ENCODE measurements around the gene CPZ.

Gene CPZ

GRCh38 chr4:8595237-8596087 is 2.9 kb downstream of the CPZ start:
- DNase-seq (ENCODE audit: low spot score): no peak

- no peak for DNase-seq (ENCODE audit: low spot score)
Observed at GRCh38 chr4:8596891-8597290, 4.3 kb downstream of the CPZ start.

DNA sequence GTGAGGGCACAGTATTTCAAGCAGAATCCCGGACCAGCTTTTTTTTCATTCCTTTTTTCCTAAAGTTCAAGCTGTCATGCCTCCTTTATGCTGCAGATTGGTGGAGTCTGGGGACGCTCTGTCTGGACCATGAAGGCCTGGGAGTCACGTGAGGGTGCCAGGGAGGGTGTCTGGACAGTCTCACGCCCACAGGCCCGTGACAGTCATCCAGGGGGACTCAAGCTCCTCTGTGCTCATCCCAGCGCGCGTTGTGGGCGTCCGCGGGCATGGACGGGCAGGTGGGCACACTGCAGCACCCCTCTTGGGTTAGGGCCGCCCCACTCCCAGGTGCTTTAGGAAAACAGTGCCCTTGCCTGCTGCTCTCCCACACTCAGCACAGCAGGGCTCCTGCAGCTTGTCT is 4.8 kb downstream of the CPZ start:
- DNase-seq (ENCODE audit: low spot score): no peak

- DNase-seq (ENCODE audit: low spot score): no peak
Observed at GRCh38 chr4:8597791-8598190, 5.2 kb downstream of the CPZ start.

DNA sequence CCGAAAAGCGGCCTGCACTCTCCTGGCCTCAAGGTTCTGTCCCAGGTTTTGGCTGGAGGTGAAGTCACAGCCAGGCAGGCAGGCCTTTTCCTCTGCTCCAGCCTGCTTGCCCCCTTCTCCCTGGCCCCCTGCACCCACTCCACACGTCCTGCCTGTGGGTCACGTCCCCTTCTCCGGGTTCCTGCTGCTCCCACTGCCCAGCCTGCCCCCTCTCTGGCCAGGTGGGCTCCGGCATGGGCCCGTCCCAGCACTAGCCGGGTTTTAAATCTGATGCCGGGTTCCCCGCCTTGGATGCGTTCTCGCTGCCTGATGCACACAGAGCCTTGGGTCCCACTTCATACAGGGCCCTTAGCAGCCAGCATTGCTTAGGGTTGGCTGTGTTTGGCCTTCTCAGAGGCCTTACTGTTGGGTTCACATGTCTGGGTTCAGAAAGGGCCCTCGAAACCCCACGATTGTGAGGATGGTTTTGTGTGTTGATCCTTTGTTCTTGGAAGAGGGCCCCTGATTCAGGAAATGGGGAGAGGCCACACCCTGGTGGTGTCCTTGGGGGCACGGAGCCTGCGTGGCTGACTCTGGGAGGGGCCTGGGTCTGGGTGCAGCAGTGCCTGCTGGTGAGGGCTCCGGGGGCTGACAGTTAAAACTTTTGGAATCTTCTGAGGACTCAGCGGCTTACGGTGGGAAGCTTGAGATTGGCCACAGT is 6.0 kb downstream of the CPZ start:
- DNase-seq (ENCODE audit: low spot score): no peak

- DNase-seq (ENCODE audit: low spot score): no peak
Observed at GRCh38 chr4:8599091-8599460, 6.5 kb downstream of the CPZ start.

DNA sequence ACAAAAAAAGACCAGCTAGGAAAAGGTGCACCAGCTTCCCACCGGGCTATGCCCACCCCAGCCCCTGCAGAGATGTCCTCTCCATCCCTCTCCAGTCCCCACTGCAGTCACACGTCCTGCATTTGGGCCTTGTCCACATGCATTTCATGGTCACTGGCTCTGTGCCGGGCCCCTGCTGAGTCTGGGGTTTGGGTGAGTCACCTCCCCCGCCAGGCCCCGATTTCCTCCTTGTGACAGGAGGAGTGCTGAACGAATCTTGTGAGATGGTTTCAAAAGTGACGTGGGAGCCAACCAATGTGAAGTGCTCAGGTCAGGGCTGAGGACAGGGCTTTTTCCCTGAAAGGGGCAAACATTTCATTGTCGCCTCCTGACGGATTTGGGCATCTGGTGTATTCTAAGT is 7.1 kb downstream of the CPZ start:
- no peak for DNase-seq (ENCODE audit: low spot score)

DNA sequence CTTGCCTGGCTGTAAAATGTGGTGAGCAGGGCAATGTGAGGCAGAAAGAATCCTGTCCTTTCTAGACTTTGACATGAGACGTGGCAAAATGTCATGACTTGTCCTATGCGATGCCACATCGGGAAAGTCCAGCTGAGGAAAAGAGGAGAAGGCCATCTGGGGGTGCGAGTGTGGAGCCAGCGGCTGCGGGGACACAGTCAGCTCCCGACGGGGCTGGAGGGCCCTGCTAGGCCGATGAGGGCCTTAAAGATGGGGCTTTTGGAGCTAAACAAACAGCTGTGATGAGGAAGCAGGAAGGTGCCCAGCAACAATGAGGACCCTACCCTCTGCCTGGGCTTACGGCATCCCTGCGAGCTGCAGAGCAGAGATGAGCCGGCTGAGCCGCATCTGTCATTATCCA is 7.7 kb downstream of the CPZ start:
- no peak for DNase-seq (ENCODE audit: low spot score)

DNA sequence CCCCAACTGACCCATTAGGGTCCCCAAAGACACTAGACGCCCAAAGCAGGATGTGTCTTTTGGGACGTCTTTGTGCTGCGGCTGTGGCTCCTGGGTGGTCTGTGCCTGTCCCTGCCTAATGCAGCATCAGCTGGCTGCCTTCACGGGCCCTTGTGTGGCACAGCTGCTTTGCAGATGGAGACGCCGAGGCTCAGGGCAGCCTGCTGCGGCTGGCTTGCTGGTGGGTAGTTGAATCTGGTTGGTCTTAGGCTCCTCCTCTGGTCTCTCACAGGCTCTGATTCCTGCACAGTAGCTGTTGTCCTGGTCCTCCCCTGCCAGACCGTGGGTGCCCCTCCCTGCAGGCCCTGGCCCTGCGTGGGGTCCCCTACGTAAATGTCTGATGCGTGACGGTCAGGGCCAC is 8.1 kb downstream of the CPZ start:
- no peak for DNase-seq (ENCODE audit: low spot score)

DNA sequence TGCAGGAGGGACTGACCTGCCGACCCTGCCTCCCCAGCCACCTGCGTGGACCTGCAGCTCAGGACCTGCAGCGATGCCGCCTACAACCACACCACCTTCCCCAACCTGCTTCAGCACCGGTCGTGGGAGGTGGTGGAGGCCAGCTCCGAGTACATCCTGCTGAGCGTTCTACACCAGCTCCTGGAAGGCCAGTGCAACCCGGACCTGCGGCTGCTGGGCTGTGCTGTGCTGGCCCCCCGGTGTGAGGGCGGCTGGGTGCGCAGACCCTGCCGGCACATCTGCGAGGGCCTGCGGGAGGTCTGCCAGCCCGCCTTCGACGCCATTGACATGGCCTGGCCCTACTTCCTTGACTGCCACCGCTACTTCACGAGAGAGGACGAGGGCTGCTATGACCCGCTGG is 8.5 kb downstream of the CPZ start:
- DNase-seq (ENCODE audit: low spot score): no peak

- no peak for DNase-seq (ENCODE audit: low spot score)
Observed at GRCh38 chr4:8601556-8601955, 9.0 kb downstream of the CPZ start.

DNA sequence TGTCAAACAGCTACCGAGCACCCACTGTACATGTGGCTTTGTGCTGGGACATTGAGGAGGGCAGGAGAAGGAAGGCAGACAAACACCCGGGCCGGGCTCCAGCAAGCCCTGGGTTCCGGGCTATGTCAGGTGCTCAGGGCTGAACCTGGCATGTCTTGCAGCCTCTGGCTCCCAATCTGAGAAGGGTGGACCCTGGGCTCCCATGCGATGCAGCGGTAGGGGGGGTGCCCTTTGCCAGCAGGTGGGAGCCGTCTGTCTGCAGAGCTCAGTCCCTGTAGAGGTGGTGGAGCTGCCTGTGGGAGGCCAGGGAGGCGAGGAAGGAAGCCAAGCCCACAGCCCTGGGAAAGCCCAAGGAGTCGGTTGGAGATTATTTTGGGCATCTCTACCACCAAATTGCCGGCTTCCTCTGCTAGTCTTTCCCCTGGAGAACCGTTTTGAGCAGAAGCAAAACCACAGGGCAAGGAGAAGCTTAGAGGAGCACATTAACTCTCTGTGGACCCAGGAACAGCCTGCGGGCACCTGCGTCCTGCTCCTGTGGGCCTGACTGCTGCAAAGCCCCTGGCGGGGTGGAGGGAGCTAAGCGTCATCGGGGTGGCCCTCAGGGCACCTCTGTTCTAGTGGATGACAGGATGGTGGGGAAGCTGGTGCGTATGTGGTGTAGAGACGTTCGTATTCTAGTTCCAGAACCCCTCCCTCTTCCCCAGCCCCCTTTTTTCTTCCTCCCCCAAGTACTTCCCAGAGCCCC is 10.3 kb downstream of the CPZ start:
- no peak for DNase-seq (ENCODE audit: low spot score)

GRCh38 chr4:8603931-8604330 is 11.4 kb downstream of the CPZ start:
- DNase-seq (ENCODE audit: low spot score): no peak

DNA sequence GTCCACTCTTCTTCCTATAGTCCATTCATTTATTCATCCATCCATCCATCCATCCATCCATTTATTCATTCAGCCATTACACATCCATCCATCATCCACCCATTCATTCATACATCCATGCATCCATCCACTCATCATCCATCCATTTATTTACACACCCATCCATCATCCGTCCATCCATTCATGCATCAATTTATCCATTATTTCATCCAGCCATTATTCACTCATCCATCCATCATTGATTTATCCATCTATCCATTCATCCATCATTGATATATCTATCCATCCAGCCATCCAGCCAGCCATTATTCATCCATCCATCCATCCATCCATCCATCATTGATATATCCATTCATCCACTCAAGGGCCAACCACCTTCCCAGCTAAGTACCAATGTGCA is 12.7 kb downstream of the CPZ start:
- DNase-seq (ENCODE audit: low spot score): no peak

- DNase-seq (ENCODE audit: low spot score): no peak
Observed at GRCh38 chr4:8606476-8606875, 13.9 kb downstream of the CPZ start.

DNA sequence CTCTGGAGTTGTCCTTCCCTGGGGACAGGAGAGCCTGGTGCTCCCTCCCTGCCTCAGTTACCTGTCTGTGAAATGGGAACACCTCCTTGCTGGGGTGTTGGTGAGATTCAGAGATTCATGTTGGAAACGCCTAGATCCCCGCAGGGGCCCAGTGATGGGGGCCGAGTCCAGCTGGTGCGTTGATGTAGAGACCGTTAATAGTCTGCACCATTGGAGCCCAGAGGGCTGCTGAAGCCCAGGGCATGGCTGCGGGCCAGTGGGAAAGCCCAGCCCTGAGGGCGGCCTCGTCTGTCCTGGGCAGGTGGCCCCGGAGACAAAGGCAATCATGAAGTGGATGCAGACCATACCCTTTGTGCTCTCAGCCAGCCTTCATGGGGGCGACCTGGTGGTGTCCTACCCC is 14.4 kb downstream of the CPZ start:
- no peak for DNase-seq (ENCODE audit: low spot score)

- no peak for DNase-seq (ENCODE audit: low spot score)
Observed at GRCh38 chr4:8607603-8608481, 15.3 kb downstream of the CPZ start.

DNA sequence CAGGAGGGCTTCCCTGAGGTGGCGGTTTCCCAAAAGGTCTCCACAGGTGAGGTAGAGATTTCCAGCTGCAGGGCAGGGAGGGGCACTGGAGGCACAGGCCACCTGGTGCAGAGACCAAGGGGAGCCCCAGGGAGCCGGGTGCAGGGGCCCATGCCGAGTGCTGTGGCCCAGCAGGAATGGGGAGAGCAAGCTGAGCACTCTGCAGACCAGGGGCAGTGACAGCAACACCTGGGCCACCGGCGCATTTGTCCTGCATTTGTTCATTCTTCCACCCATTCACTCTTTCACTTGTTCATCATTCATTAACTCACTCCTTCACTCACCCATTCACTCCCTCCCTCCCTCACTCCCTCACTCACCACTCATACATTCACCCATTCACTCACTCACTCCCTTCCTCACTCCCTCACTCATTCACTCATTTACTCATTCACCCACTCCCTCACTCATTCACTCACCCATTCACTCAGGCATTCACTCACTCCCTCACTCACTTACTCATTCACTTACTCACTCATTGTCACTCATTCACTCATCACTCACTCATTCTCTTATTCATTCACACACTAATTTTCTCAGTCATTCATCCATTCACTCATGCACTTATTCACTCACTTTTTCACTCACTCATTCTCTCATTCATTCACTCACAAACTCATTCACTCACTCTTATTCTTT is 16.3 kb downstream of the CPZ start:
- DNase-seq (ENCODE audit: low spot score): no peak

- no peak for DNase-seq (ENCODE audit: low spot score)
Observed at GRCh38 chr4:8609406-8609805, 16.8 kb downstream of the CPZ start.

DNA sequence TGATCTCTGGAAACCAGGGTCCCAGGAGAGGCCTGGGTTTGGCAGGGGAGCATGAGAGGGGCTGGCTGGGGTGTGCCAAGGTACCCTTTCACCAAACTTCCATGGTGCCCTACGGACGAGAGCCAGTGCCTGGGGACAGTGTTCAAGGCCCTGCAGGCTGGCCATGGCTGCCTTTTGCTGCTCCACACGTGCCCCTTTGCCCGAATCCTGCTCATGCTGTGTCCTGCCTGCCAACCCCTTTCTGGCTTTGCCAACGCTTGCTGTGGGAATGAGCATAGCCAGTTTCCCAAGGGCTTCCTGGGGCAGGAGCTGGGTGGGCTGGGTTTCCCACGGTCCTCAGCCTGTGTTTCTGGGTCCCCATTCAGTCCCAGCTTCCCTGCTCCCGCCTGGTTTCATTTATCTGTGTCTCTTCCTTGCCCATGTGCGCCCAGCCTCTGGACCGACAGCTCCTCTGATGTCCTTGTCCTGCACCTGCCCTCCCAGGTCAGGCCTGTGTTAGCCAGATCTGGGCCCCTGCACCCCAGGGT is 17.3 kb downstream of the CPZ start:
- no peak for DNase-seq (ENCODE audit: low spot score)
